NCI-H2227 (cell line): ENCODE results near the gene XYLT1.
A peak's percentile ranks its signal among the peaks of the same experiment; 100 is the strongest.

Source experiments
- DNase-seq: peaks from one replicate; lab custom pipeline; 2025; ENCODE audit not compliant: unreplicated experiment; lab: John Stamatoyannopoulos, UW

XYLT1 gene

GRCh38 chr16:17160920-17161431 is 309.8 kb downstream of the XYLT1 start:
- peak; percentile 94 for DNase-seq

GRCh38 chr16:17160285-17160853 is 310.4 kb downstream of the XYLT1 start:
- peak; percentile 88 for DNase-seq

GRCh38 chr16:17159617-17160016 is 311.1 kb downstream of the XYLT1 start:
- no peak for DNase-seq

- no peak for DNase-seq
These were observed 314.8 kb downstream of the XYLT1 start for GRCh38 chr16:17155936-17156335.

GRCh38 chr16:17155485-17155884 is 315.3 kb downstream of the XYLT1 start:
- DNase-seq = no peak

- no peak for DNase-seq
These were observed 315.8 kb downstream of the XYLT1 start for GRCh38 chr16:17154981-17155380.

- no peak for DNase-seq
These were observed 318.4 kb downstream of the XYLT1 start for GRCh38 chr16:17152311-17152710.

GRCh38 chr16:17151335-17151734 is 319.4 kb downstream of the XYLT1 start:
- no peak for DNase-seq

GRCh38 chr16:17149904-17150483 is 320.8 kb downstream of the XYLT1 start:
- DNase-seq = no peak

- DNase-seq = no peak
These were observed 322.8 kb downstream of the XYLT1 start for GRCh38 chr16:17147942-17148341.

GRCh38 chr16:17145029-17145428 is 325.7 kb downstream of the XYLT1 start:
- DNase-seq = no peak

- DNase-seq = no peak
These were observed 326.3 kb downstream of the XYLT1 start for GRCh38 chr16:17144431-17144830.

GRCh38 chr16:17143546-17144419 is 327.0 kb downstream of the XYLT1 start:
- no peak for DNase-seq

GRCh38 chr16:17138801-17139200 is 332.0 kb downstream of the XYLT1 start:
- no peak for DNase-seq

GRCh38 chr16:17135439-17135838 is 335.3 kb downstream of the XYLT1 start:
- no peak for DNase-seq

GRCh38 chr16:17134586-17134985 is 336.2 kb downstream of the XYLT1 start:
- no peak for DNase-seq

- DNase-seq = no peak
These were observed 336.9 kb downstream of the XYLT1 start for GRCh38 chr16:17133851-17134250.

- no peak for DNase-seq
These were observed 339.4 kb downstream of the XYLT1 start for GRCh38 chr16:17131351-17131750.

GRCh38 chr16:17130733-17131132 is 340.0 kb downstream of the XYLT1 start:
- no peak for DNase-seq

GRCh38 chr16:17129971-17130370 is 340.8 kb downstream of the XYLT1 start:
- DNase-seq = no peak

- DNase-seq = no peak
These were observed 342.0 kb downstream of the XYLT1 start for GRCh38 chr16:17128791-17129190.

- DNase-seq = no peak
These were observed 344.6 kb downstream of the XYLT1 start for GRCh38 chr16:17126156-17126555.
